ENCODE measurements around the gene NEBL.

NEBL gene

DNA sequence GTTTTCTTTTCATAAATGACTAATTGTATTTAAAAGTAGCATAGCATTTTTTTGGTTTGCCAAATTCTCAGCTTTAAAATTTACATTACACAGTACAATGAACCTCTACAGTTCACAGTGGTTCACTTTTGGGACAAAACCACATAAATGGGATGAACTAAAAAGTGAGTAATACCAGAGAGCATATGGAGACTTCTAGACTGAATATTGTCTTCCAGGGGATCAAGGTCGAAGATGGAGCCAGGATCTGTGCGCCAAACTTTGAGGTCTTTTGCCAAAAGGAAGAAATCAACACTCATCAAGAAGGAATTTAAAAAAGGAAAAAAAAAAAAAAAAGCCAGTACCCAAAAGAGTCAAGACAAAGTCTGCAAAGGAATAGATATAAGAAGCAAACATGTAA lies 87.5 kb downstream of the NEBL start:
- H3K27me3 ChIP-seq, result no peaks in the 10 kb centered on the region
- peaks cover 0 to 11% (median 0%) of the 10 kb centered on the region in 4 donors for H3K4me1 ChIP-seq
- no peaks in the 10 kb centered on the region for H3K9me3 ChIP-seq
- intact Hi-C loops (cut with DNase I; ENCODE audit: low total_unique reads), result no loop called here
- TF ChIP-seq, protein P1, sequence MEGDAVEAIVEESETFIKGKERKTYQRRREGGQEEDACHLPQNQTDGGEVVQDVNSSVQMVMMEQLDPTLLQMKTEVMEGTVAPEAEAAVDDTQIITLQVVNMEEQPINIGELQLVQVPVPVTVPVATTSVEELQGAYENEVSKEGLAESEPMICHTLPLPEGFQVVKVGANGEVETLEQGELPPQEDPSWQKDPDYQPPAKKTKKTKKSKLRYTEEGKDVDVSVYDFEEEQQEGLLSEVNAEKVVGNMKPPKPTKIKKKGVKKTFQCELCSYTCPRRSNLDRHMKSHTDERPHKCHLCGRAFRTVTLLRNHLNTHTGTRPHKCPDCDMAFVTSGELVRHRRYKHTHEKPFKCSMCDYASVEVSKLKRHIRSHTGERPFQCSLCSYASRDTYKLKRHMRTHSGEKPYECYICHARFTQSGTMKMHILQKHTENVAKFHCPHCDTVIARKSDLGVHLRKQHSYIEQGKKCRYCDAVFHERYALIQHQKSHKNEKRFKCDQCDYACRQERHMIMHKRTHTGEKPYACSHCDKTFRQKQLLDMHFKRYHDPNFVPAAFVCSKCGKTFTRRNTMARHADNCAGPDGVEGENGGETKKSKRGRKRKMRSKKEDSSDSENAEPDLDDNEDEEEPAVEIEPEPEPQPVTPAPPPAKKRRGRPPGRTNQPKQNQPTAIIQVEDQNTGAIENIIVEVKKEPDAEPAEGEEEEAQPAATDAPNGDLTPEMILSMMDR (IDR thresholded peaks at IDR 0.05), result no peak
- H3K36me3 ChIP-seq, result no peaks in the 10 kb centered on the region
- no peak overlapping the region for H3K4me3 ChIP-seq
- no peak for DNase-seq
- no peak overlapping the region for H3K27ac ChIP-seq

- intact Hi-C loops (cut with DNase I; ENCODE audit: low total_unique reads), result no loop called here
- TF ChIP-seq, protein P1 (IDR thresholded peaks at IDR 0.05), result no peak
- Histone ChIP-seq H3K27ac (no peak overlapping the region), H3K36me3 (no peaks in the 10 kb centered on the region), H3K9me3 (no peaks in the 10 kb centered on the region), H3K4me1 (peaks cover 0 to 11% (median 0%) of the 10 kb centered on the region in 4 donors), H3K4me3 (no peak overlapping the region), H3K27me3 (no peaks in the 10 kb centered on the region)
- DNase-seq, result no peak
Measured at GRCh38 chr10:20806487-20806886, 90.6 kb downstream of the NEBL start.

GRCh38 chr10:20797290-20797689 lies 99.8 kb downstream of the NEBL start:
- TF ChIP-seq, protein P1 (IDR thresholded peaks at IDR 0.05), result no peak
- intact Hi-C loops (cut with DNase I; ENCODE audit: low total_unique reads), result no loop called here
- H3K36me3 ChIP-seq, result no peaks in the 10 kb centered on the region
- no peak overlapping the region for H3K27ac ChIP-seq
- DNase-seq, result no peak
- H3K4me1 ChIP-seq, result no peaks in the 10 kb centered on the region
- no peaks in the 10 kb centered on the region for H3K9me3 ChIP-seq
- no peak overlapping the region for H3K4me3 ChIP-seq
- no peaks in the 10 kb centered on the region for H3K27me3 ChIP-seq

DNA sequence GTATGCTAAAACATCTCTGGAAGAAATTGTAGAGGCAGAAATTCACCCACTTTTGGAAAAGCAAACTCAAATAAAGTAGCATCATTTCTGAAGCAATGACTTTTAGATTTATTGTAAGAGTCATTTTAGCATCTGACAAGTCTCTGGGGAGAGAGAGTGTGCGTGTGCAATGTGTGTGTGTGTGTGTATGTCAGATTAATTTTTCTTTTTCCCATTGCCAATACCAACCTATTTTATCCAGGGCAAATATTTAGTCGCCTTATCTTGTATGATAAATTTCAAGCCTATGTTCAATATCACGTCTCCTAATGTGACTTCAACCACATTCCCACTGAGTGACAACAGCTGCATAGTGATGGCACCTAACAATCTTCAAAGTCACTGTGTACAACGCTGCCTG lies 101.7 kb downstream of the NEBL start:
- H3K4me1 ChIP-seq, result no peaks in the 10 kb centered on the region
- H3K27me3 ChIP-seq, result no peaks in the 10 kb centered on the region
- TF ChIP-seq, protein P1 (IDR thresholded peaks at IDR 0.05), result no peak
- no peak overlapping the region for H3K4me3 ChIP-seq
- no peaks in the 10 kb centered on the region for H3K9me3 ChIP-seq
- H3K27ac ChIP-seq, result no peak overlapping the region
- no peaks in the 10 kb centered on the region for H3K36me3 ChIP-seq
- intact Hi-C loops (cut with DNase I; ENCODE audit: low total_unique reads), result no loop called here
- DNase-seq, result no peak

- H3K27me3 ChIP-seq, result no peaks in the 10 kb centered on the region
- no peaks in the 10 kb centered on the region for H3K36me3 ChIP-seq
- no peak overlapping the region for H3K4me3 ChIP-seq
- no peaks in the 10 kb centered on the region for H3K9me3 ChIP-seq
- H3K27ac ChIP-seq, result no peak overlapping the region
- intact Hi-C loops (cut with DNase I; ENCODE audit: low total_unique reads), result no loop called here
- H3K4me1 ChIP-seq, result no peaks in the 10 kb centered on the region
- no peak for DNase-seq
- TF ChIP-seq, protein P1 (IDR thresholded peaks at IDR 0.05), result no peak
Measured at GRCh38 chr10:20785174-20785573, 111.9 kb downstream of the NEBL start.
